GM19238 (cell line): Measurements from ENCODE around the gene WIZ.

ENCODE experiments used
- DNase-seq: peaks from one replicate; pipeline ENCODE4 v3.0.0; 2011; ENCODE audit warnings: low spot score; ENCODE audit not compliant: insufficient read length

WIZ gene

DNA sequence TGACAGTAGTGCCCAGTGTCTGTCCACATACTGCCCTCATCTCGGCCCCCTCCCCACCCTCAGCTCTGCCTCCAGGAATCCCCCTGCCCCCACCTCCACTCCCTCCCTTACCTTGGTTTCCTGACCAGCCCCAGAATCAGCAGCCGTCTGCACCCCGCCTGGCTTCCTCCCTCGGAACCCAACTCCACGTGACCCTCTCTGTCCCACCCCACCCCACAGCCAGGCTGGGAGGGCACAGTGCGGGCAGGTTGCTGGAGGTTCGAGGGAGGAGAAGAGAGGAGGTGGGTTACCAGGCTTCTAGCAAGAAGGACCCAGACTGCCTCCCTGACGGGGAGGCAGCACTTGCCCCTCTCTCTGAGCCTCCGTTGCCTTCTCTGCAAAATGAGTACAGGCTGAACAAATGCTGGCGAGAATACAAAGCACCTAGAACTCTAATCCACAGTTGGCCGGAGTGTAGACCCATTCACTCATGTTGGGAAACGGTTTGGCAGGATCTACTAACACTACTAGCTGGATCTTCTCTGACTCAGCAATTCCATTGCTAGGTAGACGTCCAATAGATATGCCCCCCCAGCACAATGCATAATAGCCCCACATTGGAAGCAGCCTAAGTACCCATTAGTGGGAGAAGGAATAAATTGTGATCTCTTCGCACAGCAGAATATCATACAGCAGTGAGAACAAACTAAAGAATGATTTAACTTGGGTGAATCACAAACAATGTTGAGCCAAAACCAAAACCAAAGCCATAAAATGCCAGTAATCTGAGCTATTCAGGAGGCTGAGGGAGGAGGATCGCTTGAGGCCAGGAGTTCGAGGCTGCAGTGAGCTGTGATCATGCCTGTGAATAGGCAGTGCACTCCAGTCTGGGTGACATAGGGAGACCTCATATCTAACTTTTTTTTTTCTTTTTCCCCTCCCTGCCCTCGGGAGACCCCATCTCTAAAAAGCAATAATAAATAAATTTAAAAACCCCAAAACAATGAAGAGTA lies 14.9 kb upstream of the WIZ start, which contains the start of gene RASAL3:
Gene RASAL3 (minus strand): TSS at position 151 of the 992 bp plus-strand sequence. CDS start 186 bp downstream, outside the sequence.
- peak; percentile 75 for DNase-seq

DNA sequence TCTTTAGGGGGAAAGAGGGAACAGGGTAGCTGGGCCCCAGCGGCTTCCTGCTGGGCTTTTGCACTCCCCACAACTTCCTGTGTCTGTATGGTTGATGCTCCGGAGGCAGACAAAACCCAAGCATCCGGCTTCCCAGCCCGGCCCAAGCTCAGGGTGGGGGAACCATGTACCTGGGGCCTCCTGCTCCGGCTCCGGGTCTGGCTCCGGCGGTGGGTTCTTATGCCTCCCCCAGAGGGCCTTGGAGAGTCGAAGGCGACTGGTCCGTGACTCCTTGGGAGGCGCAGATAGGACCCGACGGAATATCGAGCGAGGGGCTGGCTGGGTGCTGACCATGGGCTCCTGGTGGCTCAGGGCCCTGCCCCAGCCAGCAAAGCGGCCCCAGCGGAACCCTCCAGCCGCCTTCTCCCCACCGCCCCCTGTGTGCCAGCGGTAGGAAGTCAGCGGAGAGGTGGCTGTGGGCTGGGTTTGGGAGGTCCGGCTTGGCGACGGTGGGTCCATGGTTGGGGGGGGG lies 14.2 kb upstream of the WIZ start:
- peak; percentile 78 for DNase-seq

DNA sequence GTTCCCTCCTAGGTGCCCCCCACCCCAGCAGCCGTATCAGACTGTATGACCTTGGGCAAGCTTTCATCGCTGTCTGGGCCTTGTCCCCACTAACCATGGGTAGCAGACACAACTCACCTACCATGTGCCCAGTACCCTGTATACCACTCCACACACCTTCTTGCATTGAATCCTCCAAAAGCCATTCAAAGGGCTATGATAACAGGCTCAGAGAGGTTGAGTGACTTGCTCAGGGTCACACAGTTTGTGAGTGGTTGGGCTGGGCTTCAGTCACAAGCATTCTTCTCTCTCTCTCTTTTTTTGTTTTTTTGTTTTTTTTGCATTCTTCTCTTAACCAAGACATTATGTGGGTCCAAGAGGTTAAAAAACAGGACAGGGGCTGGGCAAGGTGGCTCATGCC lies 11.9 kb upstream of the WIZ start:
- DNase-seq, result no peak

DNA sequence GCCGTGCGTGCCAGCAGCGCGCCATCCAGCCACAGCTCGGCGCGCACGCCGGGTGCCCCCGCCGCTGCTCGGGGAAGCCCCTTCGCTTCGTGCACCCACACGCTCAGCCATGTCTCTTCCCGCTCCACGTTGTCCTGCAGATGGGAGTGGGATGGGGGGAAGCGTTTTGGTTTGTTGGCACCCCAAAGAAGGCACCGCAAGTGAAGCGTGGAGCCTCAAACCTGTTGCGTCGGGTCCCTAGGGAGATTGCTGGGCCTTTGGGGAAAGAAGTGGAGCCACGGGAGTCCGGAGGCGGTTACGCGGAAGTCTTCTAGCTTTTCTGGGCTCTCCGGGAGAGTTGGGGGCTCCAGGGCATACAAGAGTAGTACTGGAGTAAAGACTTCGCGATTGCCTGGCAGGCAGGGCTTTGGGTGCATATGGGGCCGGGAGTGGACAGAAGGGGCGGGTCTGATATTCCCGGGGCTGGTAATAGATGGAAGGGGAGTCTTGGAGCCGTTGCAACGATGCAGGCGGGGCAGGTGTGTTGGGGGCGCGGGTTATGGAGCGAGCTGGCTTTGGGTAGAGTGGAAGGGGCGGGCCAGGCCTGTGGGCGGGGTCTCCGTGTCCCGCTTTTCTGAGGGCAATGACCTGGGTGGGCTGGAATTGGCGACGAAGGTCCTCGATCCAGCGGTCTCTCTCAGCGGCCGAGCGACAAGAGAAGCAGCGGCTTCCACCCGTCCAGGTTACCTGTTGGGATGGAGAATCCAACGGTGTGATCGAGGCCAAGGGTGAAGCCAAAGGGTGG lies 8.1 kb upstream of the WIZ start:
- no peak for DNase-seq

DNA sequence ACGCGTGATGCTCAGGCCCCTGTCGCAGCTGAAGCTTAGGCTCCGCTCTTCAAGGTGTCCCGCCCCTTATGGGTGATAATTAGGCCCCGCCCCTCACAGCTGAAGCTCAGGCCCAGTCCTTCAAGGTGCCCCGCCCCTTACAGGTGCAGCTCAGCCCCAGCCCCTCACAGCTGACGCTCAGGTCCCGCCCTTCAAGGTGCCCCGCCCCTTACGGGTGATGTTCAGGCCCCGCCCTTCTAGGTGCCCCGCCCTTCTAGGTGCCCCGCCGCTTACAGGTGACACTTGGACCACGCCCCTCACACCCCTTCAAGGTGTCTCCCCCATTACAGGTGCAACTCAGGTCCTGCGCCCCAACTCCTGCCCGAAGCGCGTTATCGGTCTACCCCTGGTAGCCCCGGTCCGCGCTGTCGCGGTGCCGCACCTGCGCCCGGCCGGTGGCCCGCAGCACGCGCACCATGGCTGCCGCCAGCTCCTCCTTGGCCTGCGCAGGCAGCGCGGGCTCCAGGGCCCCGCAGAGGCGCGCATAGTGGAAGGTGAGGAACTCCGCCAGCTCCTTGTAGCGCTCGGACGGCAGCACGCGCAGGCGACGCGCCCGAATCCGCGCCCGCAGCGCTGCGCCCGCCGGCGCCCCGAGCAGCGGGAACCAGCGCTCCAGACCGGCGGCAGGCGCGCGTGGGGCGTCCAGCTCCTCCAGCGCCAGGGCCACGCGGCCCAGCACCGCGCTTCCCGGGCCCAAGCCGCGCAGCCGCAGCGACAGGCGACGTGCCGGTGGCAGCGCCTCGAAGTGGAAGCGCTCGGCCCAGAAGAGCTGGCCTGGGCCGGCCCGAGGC lies 7.3 kb upstream of the WIZ start:
- DNase-seq, result no peak

DNA sequence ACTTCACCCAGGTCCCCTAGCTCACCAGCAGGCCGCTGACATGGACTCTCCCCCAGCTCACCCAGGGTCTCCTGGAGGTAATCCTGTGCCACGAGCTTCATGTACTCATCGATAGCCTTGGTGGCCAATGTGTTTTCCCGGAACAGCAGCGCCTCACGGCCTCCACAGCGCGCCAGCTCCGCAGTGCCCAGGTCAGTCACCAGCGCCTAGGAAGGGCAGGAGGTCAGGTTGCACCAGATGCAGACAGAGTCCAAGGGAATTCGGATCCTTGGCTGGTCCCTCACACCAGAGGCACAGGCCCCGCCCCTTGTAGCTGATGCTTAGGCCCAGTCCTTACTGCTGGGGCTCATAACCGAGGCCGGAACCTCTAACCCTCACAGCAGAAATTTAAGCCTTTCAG lies 6.7 kb upstream of the WIZ start:
- no peak for DNase-seq

DNA sequence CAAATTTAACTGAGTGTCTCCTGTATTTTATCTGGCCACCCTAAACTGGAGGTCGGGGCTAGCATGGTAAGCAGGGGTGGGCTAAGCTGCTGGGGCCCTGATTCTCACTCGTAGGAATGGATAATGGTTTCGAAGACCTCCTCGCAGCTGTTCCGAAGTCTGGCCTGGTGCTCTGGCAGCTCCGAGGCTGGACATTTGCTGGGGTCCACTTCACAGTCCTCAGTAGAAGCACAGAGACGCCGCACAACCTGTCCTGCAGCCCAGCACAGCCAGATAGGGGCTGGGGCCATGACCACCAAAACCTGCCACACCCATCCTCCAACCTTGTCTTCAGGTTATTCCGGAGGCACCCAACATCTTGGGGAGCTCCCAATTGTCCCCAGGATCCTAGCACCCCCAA lies 6.2 kb upstream of the WIZ start:
- no peak for DNase-seq

DNA sequence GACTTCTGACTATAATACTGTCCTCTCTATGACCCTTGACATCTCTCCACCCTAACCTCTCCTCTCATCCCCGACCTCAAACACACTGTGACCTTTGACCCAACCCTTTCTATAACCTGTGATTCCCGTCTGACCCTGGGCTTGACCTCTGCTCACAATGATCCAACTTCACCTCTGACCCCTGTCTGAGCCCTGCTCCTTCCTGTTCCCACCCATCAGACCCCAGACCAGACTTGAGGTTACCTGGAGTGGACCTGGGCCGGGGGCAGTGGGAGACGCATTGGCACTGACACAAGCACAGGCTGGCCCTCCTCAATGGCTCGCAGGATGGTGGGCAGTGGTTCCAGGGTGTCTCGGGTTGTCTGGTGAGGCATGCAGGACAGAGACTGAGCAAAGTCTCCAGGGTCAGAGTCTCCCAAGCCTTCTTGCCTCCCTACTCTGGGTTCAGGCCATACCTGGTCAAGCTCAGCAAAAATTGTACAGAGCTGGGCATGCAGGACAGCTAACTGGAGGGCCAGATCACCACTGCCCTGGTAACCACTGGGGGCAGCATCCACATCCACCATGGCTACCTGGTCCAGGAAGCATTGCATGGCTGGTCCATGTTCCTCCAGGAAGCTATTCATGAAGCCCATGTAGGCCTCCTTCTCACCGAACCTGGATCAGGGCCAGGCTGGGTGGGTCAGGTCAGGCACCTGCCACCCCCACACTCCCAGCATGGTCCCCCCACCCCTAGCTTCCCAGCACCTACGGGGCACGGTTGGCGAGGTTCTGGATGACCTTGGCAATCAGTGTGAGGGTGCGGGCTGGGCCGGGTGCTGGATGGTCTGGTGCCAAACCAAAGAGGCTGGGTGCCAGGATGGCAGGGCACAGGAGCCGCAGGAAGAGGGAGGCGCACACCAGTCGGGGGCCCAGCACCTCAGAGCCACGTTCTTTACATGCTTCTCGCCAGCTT lies 4.4 kb upstream of the WIZ start:
- no peak for DNase-seq

DNA sequence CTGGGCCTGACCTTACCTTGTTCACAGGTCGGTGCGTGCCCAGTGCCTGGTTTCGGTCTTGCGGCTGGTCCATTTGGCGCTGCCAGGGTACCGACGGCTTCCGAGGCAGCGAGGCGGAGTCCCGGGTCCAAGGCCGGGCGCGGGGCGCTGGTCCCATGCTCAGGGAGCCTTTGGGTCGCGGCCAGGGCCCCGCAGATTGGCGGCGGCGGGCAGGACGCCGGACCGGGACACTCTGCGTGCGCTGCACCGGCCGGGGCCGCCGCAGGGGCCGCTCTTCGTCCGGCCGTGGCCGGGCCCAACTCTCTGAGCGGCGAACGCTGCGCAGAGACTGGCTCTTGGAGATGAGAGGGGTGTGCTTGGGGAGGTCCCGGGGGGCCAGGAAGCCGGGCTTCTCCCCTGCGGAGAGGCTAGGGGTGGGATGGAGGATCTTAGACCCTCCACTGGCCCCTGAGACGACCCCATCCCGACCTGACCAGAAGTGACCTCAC lies 3.4 kb upstream of the WIZ start:
- no peak for DNase-seq

DNA sequence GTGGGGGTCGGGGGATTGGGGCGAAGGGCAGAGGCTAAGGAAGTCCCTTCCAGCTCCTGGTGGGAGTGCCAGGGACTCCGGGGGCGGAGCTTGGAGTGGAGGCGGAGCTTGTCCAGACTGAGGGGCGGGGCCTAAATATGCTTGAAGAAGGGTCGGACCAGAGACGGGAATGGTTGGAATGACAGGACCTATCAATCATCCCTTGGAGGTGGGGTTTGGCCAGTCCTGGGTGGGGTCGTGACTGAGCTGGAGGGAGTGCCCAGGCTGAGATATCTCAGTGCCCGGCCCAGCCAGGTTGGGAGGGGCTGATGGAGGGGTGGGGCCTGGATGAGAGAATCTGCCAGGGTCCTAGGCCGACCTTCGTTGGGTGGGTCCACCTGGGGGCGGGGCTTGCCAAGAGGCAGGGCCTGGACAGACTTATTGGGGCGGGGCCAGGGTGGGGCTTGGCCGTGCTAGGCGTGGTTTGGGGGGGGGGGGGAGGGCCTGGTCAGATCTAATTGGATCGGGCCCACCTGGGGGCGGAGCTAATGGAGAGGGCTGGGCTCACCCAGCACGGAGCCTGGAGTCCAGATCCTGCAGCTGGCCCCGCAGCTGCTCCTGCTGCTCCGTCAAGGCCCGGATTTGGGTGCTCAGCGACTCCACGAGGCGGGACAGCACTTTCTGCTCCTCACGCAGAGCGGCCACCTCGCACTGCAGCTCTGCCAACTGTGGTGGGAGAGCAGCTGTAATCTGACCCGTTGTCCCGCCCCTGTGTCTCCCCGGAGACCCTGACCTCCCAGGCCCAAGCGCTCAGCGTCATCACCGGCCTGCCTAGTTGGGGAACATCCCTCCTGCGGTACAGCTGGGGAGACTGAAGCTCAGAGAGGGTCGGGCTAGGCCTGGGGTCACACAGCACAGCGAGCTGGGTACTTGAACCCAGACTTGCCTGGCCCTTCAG lies 2.6 kb upstream of the WIZ start:
- DNase-seq, result no peak

DNA sequence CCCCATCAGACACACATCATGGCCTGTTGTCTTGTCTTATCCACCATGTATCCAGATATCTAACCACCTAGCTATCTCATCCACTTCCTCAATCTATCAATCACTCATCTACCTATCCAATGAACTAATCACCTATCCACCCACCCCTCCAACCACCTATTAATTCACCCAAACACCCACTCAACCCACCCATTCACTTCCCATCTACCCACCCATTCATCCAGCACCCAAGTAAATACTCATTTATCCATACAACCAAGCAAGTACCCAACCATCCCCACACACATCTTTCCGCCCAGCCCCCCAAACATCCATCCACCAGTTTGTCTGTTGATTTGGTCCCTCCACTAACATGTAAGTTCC lies 753 bp upstream of the WIZ start:
- no peak for DNase-seq

DNA sequence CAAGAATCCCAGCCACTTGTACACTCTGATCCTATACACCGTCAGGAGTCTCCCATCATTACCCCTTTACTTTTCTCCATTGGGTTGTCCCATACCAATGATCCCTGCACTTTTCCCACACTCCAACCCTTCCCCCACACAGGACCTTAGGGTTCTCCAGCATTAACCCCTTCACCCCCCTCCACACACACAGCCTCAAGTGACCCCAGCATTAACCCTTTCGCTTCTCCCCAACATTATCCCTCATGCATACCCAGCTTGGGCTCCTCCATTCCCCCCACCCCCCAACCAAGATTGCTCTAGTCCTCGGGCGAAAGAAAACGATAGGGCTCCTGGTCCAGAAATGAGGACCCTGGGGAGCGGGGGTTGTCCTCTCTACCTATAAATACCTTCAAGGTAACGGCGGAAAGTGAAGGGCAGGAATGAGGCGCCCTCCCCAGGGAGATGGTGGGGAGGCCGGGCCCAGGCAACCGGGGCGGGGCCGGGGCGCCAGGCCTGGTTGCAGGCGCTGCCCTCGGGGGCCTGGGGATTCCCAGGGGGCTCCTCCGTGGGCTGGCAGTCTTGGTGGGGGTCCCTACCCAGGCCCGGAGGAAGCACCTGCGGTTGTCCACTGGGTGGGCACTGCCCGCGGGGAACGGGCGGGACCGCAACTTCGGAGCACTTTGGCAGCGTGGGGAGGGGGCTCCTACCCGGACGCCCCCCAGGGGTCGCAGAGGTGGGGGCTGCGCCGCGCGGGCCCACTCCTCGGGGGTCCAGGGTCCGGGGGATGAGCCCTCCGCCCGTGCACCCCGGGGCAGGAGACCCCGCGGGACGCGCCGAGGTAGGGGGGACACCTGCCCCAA lies 757 bp downstream of the WIZ start:
- DNase-seq, result peak; percentile 47

DNA sequence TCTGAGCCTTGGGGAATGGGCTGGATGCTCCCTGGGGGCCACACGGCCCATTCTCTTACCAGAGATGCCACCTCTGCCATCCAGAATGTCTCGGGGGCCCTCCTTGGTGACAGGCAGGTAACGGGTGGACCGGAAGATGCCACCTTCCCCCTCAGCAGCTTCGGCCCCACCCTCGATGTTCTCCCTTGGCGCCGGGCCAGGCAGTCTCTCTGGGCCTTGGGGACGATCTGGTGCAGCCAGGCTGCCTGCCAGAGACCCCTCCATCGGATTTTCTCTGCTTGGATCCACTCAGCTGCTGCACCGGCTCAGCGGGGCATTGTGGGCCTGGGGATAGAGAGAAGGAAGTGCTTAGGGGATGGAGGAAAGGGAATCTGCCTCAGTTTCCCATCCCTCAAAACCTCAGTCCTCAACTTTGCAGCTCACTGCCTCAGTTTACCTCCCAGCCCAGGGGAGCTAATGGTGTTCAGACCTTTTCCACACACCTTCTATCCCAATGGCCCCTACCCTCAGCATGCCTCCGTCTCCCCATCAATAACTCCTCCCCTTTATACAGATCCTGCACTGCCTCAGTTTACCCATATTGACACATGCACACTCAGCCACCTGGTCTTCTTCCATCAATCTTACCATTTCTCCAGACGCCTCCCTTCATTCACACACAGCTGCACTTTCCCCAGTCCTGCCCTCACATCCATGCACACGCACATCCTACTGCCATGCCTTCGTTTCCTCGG lies 1.5 kb downstream of the WIZ start:
- DNase-seq, result no peak

DNA sequence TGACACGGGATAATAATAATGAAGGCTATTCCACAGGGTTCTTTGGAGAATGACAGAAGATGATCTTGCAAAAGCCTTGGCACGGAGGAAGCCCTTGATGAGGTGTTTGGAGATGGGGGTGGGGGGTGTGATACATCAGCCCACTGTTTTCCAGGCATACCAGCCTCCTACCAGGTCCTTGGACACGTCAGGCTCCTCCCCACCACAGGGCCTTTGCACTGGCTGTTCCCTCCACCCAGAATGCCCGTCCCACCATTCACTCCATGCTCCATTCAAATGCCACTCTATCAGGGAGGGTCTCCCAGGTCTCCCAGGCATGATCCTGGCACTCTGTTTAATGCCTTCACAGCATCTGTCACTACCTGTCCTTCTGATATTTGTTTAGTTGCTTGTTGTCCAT lies 2.7 kb downstream of the WIZ start:
- no peak for DNase-seq

DNA sequence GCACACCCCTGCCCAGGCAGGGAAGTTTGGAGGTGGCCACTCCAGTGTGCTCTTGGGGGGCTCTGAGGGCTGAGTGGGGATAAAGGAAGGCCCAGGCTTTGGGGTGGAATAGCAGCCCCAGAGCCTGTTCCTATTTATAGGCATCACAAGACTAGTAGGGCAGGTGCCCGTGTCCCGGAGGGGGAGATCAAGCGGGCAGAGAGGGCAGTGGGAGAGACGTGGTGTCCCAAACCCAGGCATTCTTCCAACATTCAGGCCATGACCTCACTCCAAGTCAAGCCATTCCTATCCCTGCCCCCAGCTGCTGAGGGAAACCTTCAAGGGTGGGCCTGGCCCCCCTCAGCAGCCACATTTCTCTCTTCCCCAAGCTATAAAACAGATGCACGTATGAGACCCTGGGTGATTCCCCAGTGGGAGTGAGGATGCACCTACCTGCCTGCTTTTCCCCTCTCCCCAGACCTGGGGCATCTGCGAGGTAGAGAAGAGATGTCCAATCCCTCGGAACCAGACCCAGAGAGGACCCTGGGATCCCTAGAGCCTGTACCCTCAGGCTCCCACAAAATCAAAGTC lies 3.9 kb downstream of the WIZ start:
- DNase-seq, result no peak

DNA sequence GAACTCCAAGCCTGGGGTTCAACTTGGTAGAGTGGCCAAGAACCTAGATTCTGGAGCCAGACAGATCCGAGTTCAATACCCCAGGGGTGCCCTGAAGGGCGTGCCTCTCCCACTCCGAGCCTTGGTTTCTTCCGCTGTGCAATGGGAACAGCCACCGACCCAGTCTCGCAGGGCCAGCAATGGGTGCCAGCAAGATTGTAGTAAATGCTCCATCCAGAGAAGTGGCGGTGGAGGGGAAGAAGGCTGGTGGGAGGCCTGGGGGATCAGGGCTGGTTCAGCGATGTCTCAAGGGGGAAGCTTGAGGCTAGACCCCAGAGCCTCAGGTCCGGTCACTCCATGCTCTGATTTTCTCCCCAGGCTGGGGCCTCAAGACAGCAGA lies 4.5 kb downstream of the WIZ start:
- DNase-seq, result no peak
